HG03045 (cell line): ENCODE results near the gene MEX3D.
A peak's percentile ranks its signal among the peaks of the same experiment; 100 is the strongest.

Experiments
- ATAC-seq: cut with Tn5 transposase; IDR thresholded peaks from one replicate; pipeline ENCODE4 v1.9.1; 2021; ENCODE audit warnings: mild to moderate bottlenecking, moderate library complexity; ENCODE audit not compliant: unreplicated experiment

MEX3D gene

GRCh38 chr19:1568320-1569019 lies at the start of gene MEX3D:
TSS of gene MEX3D (minus strand) at chr19:1568325. CDS start at chr19:1568058, 267 bp downstream.
- ATAC-seq = peak; percentile 53

GRCh38 chr19:1616875-1617274 lies 48.8 kb upstream of the MEX3D start:
- ATAC-seq = no peak

GRCh38 chr19:1616396-1616795 lies 48.3 kb upstream of the MEX3D start:
- ATAC-seq = no peak

GRCh38 chr19:1615156-1615765 lies 47.1 kb upstream of the MEX3D start:
- no peak for ATAC-seq

GRCh38 chr19:1613808-1614570 lies 45.9 kb upstream of the MEX3D start:
- ATAC-seq = no peak

- ATAC-seq = no peak
Observed at GRCh38 chr19:1613146-1613545, 45.0 kb upstream of the MEX3D start.

- no peak for ATAC-seq
Observed at GRCh38 chr19:1612114-1613086, 44.3 kb upstream of the MEX3D start.

GRCh38 chr19:1611353-1611752 lies 43.2 kb upstream of the MEX3D start:
- no peak for ATAC-seq

GRCh38 chr19:1610579-1610978 lies 42.5 kb upstream of the MEX3D start:
- no peak for ATAC-seq

- ATAC-seq = no peak
Observed at GRCh38 chr19:1609680-1610474, 41.8 kb upstream of the MEX3D start.

- no peak for ATAC-seq
Observed at GRCh38 chr19:1609103-1609396, 40.9 kb upstream of the MEX3D start.

GRCh38 chr19:1608359-1609102 lies 40.4 kb upstream of the MEX3D start:
- no peak for ATAC-seq

GRCh38 chr19:1606138-1606651 lies 38.1 kb upstream of the MEX3D start:
- no peak for ATAC-seq

GRCh38 chr19:1605236-1606137 lies 37.4 kb upstream of the MEX3D start, which contains the start of gene UQCR11:
TSS of gene UQCR11 (minus strand) at chr19:1605462. CDS start at chr19:1605409, 53 bp downstream.
- ATAC-seq = peak; percentile 81

- ATAC-seq = no peak
Observed at GRCh38 chr19:1602091-1602707, 34.1 kb upstream of the MEX3D start.

GRCh38 chr19:1601613-1602064 lies 33.5 kb upstream of the MEX3D start:
- ATAC-seq = no peak

- no peak for ATAC-seq
Observed at GRCh38 chr19:1599460-1599846, 31.3 kb upstream of the MEX3D start.
